Neural cell (in vitro differentiated cells): ENCODE data around the gene PLA2G2D. TPM values are rescaled to one million over a fixed set of nuclear protein-coding genes. Genes with fewer than 3 reads are reported as not detected.
A peak's percentile ranks its signal among the peaks of the same experiment; 100 is the strongest.

Experiments
- H2AFZ ChIP-seq: fragments of 200-600, 300-800 bp; sonication (generic), shearing (Covaris generic); 2 replicates; pipeline ENCODE4 v1.6.0; 2014; ENCODE audit warnings: low read depth, mild to moderate bottlenecking, antibody characterized with exemption, low read length, moderate library complexity
- H3F3A ChIP-seq: fragments of 200-600 bp; shearing (Covaris generic); 2 replicates; pipeline ENCODE4 v1.6.1; 2016; ENCODE audit warnings: mild to moderate bottlenecking, moderate library complexity, mixed read lengths, antibody characterized with exemption, low read length; ENCODE audit not compliant: insufficient read depth, poor library complexity, severe bottlenecking
- H3K27ac ChIP-seq: fragments of 200-600, 300-800 bp; sonication (generic), shearing (Covaris generic); 2 replicates; pipeline ENCODE4 v1.5.1; 2014; ENCODE audit warnings: mild to moderate bottlenecking, low read length, moderate library complexity
- H3K27me3 ChIP-seq: fragments of 300-800, 200-600 bp; sonication (generic), shearing (Covaris generic); 2 replicates; pipeline ENCODE4 v1.6.0; 2014; ENCODE audit warnings: mild to moderate bottlenecking, low read depth, low read length, moderate library complexity; ENCODE audit not compliant: insufficient read depth
- H3K36me3 ChIP-seq: fragments of 300-800, 200-600 bp; sonication (generic), shearing (Covaris generic); 2 replicates; pipeline ENCODE4 v1.5.1; 2014; ENCODE audit warnings: mild to moderate bottlenecking, antibody characterized with exemption, low read length, moderate library complexity; ENCODE audit not compliant: insufficient read depth
- H3K4me2 ChIP-seq: fragments of 300-800, 200-600 bp; sonication (generic), shearing (Covaris generic); 2 replicates; pipeline ENCODE4 v1.6.0; 2014; ENCODE audit warnings: mild to moderate bottlenecking, low read length
- H3K4me3 ChIP-seq: fragments of 300-800, 200-600 bp; sonication (generic), shearing (Covaris generic); 2 replicates; pipeline ENCODE4 v1.5.1; 2014; ENCODE audit warnings: mild to moderate bottlenecking, low read length, moderate library complexity
- H3K79me2 ChIP-seq: fragments of 200-600 bp; shearing (Covaris generic); replicated peaks from 2 replicates; pipeline ENCODE4 v1.6.0; 2014; ENCODE audit warnings: mild to moderate bottlenecking, low read length, moderate library complexity; ENCODE audit not compliant: insufficient read depth
- H3K9ac ChIP-seq: fragments of 300-800, 200-600 bp; sonication (generic), shearing (Covaris generic); 2 replicates; pipeline ENCODE4 v1.6.1; 2016; ENCODE audit warnings: mild to moderate bottlenecking, low read length, mixed read lengths
- H3K9me2 ChIP-seq: fragments of 200-600 bp; shearing (Covaris generic); 2 replicates; pipeline ENCODE4 v1.6.1; 2016; ENCODE audit warnings: mild to moderate bottlenecking, low read length, mixed read lengths; ENCODE audit not compliant: insufficient read depth
- H3K9me3 ChIP-seq: fragments of 200-600, 300-800 bp; sonication (generic), shearing (Covaris generic); 2 replicates; pipeline ENCODE4 v1.6.1; 2016; ENCODE audit warnings: mild to moderate bottlenecking, mixed run types, low read length, moderate library complexity, mixed read lengths
- H4K20me1 ChIP-seq: fragments of 200-600 bp; shearing (Covaris generic); 2 replicates; pipeline ENCODE4 v1.6.1; 2016; ENCODE audit warnings: mild to moderate bottlenecking, mixed run types; ENCODE audit not compliant: insufficient read depth
- CTCF ChIP-seq: fragments of 450-650 bp; IDR thresholded peaks from 2 replicates; pipeline ENCODE4 v1.5.1; 2014; ENCODE audit warnings: antibody characterized with exemption, mild to moderate bottlenecking, moderate library complexity; ENCODE audit not compliant: poor library complexity, severe bottlenecking
- EP300 ChIP-seq: fragments of 450-650 bp; conservative IDR thresholded peaks from 2 replicates; pipeline ENCODE4 v1.6.1; 2014; ENCODE audit warnings: antibody characterized with exemption, mild to moderate bottlenecking, moderate library complexity; ENCODE audit not compliant: poor library complexity, severe bottlenecking
- EZH2 ChIP-seq: fragments of 200-600, 300-800 bp; shearing (Covaris generic), sonication (generic); IDR thresholded peaks from 2 replicates; pipeline ENCODE4 v1.6.1; 2014; ENCODE audit warnings: antibody characterized with exemption, low read length, borderline replicate concordance, mild to moderate bottlenecking; ENCODE audit not compliant: insufficient read depth, poor library complexity, severe bottlenecking
- MXI1 ChIP-seq: fragments of 450-650 bp; conservative IDR thresholded peaks from 2 replicates; pipeline ENCODE4 v1.6.1; 2014; ENCODE audit warnings: antibody characterized with exemption, mild to moderate bottlenecking; ENCODE audit not compliant: poor library complexity, severe bottlenecking
- POLR2AphosphoS5 ChIP-seq: IDR thresholded peaks from 2 replicates; pipeline ENCODE4 v1.6.1; 2012
- RAD21 ChIP-seq: fragments of 450-650 bp; conservative IDR thresholded peaks from 2 replicates; pipeline ENCODE4 v1.6.1; 2014; ENCODE audit warnings: antibody characterized with exemption, mild to moderate bottlenecking, moderate library complexity
- REST ChIP-seq: IDR thresholded peaks from 2 replicates; pipeline ENCODE4 v1.6.1; 2012; ENCODE audit warnings: borderline replicate concordance
- SMC3 ChIP-seq: fragments of 450-650 bp; conservative IDR thresholded peaks from 2 replicates; pipeline ENCODE4 v1.6.1; 2014; ENCODE audit warnings: antibody characterized with exemption, mild to moderate bottlenecking, moderate library complexity; ENCODE audit not compliant: poor library complexity
- TAF1 ChIP-seq: IDR thresholded peaks from 2 replicates; pipeline ENCODE4 v1.6.1; 2012; ENCODE audit warnings: low read depth
- polyA plus RNA-seq: library from polyadenylated mRNA; depleted of rRNA; stranded (reverse); fragments of >200 nt; gene quantifications from 2 replicates; pipeline ENCODE4 v1.2.3, GENCODE V29; 2014

PLA2G2D gene
- polyA plus RNA-seq, 1 donor from 2014 or later: not detected

- no peak overlapping the region for H3K27ac ChIP-seq
- H3K27me3 ChIP-seq: no peaks in the 10 kb centered on the region
- no peaks in the 10 kb centered on the region for H3K79me2 ChIP-seq
- TF ChIP-seq MXI1 (no peak), SMC3 (no peak), TAF1 (no peak), RAD21 (no peak), EZH2 (no peak), POLR2AphosphoS5 (no peak), CTCF (no peak), EP300 (no peak)
- H3K9me3 ChIP-seq: no peaks in the 10 kb centered on the region
- no peaks in the 10 kb centered on the region for H4K20me1 ChIP-seq
- H3K4me3 ChIP-seq: no peak overlapping the region
- no peaks in the 10 kb centered on the region for H3F3A ChIP-seq
- no peak overlapping the region for H3K4me2 ChIP-seq
- peak overlapping the region; percentile 25 for H3K9ac ChIP-seq
- H3K9me2 ChIP-seq: no peaks in the 10 kb centered on the region
- H3K36me3 ChIP-seq: no peaks in the 10 kb centered on the region
- H2AFZ ChIP-seq: no peak overlapping the region
These were observed 33.7 kb upstream of the PLA2G2D start for GRCh38 chr1:20153000-20153418.

GRCh38 chr1:20152599-20152930 lies 33.2 kb upstream of the PLA2G2D start:
- Histone ChIP-seq H3K9me3 (no peaks in the 10 kb centered on the region), H3K4me2 (no peak overlapping the region), H3F3A (no peaks in the 10 kb centered on the region), H3K4me3 (peak overlapping the region; percentile 56), H3K36me3 (no peaks in the 10 kb centered on the region), H3K27me3 (no peaks in the 10 kb centered on the region), H3K27ac (no peak overlapping the region), H4K20me1 (no peaks in the 10 kb centered on the region), H3K9ac (peak overlapping the region; percentile 25), H3K9me2 (no peaks in the 10 kb centered on the region), H3K79me2 (no peaks in the 10 kb centered on the region), H2AFZ (no peak overlapping the region)
- no peak for TF ChIP-seq EP300
- TF ChIP-seq CTCF: no peak
- TF ChIP-seq POLR2AphosphoS5: no peak
- TF ChIP-seq RAD21: no peak
- TF ChIP-seq REST: no peak
- TF ChIP-seq TAF1: no peak
- TF ChIP-seq EZH2: no peak
- TF ChIP-seq MXI1: no peak
- TF ChIP-seq SMC3: no peak
